ENCODE measurements around the gene MEIS3.
A peak's percentile ranks its signal among the peaks of the same experiment; 100 is the strongest.

Gene MEIS3

DNA sequence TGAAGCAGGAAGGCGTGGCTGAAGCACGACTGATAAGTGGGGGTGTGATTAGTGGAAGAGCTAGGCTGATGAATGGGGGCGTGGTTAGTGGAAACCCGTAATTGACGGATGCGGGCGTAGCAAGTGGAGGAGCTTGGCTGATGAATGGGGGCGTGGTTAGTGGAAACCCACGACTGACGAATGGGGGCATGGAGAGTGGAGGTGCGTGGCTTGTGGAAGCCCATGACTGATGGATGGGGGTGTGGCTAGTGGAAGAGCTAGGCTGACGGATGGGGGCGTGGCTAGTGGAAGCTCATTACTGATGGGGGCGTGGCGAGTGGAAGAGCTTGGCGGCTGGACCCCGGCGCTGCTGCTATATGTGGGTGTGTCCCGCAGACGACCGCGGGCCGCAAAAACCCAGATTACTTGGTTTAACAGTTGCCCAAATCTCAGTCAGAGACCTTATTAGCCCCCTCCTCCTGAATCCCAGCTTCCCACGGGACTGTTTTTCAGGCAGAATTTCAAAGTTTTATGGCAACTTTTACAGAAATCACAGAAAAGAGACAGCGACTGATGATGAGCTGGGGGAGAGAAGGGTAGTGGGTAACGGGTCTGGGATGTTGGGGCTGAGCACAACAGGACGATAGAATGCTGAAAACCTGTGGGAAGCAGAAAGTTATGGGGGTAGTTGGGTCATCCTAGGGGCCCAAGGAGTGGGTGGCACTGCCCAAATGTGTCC is 9.0 kb upstream of the MEIS3 start:
- Histone ChIP-seq H3K4me1 (ENCODE audit: insufficient read depth, poor library complexity, severe bottlenecking) (no peaks in the 10 kb centered on the region), H3K36me3 (ENCODE audit: low read depth) (no peaks in the 10 kb centered on the region), H3K4me3 (ENCODE audit: severe bottlenecking) (peak overlapping the region; percentile 1), H3K9me3 (ENCODE audit: severe bottlenecking) (no peaks in the 10 kb centered on the region), H3K27ac (ENCODE audit: poor library complexity, severe bottlenecking) (peak overlapping the region; percentile 29), H3K27me3 (ENCODE audit: insufficient read depth, poor library complexity, severe bottlenecking) (peaks cover 13% of the 10 kb centered on the region)
- ATAC-seq (ENCODE audit: low read depth) (peak; percentile 91), DNase-seq (ENCODE audit: low spot score) (peak; percentile 100)
- TF ChIP-seq, protein P1, sequence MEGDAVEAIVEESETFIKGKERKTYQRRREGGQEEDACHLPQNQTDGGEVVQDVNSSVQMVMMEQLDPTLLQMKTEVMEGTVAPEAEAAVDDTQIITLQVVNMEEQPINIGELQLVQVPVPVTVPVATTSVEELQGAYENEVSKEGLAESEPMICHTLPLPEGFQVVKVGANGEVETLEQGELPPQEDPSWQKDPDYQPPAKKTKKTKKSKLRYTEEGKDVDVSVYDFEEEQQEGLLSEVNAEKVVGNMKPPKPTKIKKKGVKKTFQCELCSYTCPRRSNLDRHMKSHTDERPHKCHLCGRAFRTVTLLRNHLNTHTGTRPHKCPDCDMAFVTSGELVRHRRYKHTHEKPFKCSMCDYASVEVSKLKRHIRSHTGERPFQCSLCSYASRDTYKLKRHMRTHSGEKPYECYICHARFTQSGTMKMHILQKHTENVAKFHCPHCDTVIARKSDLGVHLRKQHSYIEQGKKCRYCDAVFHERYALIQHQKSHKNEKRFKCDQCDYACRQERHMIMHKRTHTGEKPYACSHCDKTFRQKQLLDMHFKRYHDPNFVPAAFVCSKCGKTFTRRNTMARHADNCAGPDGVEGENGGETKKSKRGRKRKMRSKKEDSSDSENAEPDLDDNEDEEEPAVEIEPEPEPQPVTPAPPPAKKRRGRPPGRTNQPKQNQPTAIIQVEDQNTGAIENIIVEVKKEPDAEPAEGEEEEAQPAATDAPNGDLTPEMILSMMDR (IDR thresholded peaks at IDR 0.05; ENCODE audit: poor library complexity, severe bottlenecking), result no peak

DNA sequence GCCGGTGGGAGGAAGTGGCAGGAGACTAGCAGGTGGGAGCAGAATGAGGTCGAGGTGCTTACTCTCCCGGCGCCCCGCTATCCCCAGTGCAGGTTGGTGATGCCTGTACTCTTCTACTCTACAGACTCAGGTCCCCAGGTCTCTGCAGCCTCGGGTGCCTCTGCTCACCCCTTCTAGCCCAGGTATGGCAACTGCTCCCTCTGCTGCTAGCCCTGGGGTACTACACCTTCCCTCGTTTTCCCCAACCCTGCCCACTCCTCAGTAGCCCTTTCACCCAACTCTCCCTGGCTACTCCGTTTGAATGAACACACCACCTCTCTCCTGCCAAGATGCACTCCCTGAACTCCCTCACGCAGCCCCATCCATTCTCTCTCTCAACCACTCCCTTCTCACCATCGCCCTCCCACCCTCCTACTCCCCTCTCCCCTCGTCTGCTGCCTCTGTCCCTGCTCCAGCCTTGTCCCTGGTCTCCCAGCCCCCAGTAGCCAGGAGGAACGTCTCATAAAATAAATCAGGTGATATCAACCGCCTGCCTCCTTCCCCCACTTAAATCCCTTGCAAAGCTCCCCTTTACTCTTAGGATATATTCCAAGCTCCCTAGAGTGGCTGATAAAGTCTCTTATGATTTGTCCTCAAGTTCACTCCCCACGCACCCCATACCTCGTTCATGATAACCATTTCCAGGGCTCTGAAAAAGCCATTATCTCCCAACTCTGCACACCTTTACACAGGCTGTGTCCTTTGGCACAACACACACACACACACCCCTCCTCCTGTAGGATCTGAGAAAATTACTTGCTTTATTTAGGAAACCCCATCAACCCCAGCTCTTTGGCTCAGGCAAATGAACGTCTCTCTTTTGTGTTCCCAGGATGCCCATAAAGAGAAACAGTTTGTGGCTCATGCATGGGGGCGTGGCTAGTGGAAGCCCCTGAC is 8.2 kb upstream of the MEIS3 start:
- TF ChIP-seq, protein P1 (IDR thresholded peaks at IDR 0.05; ENCODE audit: poor library complexity, severe bottlenecking), result peak; percentile 85
- Histone ChIP-seq H3K4me1 (ENCODE audit: insufficient read depth, poor library complexity, severe bottlenecking) (no peaks in the 10 kb centered on the region), H3K9me3 (ENCODE audit: severe bottlenecking) (no peaks in the 10 kb centered on the region), H3K4me3 (ENCODE audit: severe bottlenecking) (peak overlapping the region; percentile 1), H3K36me3 (ENCODE audit: low read depth) (no peaks in the 10 kb centered on the region), H3K27me3 (ENCODE audit: insufficient read depth, poor library complexity, severe bottlenecking) (peaks cover 22% of the 10 kb centered on the region), H3K27ac (ENCODE audit: poor library complexity, severe bottlenecking) (peak overlapping the region; percentile 29)
- DNase-seq (ENCODE audit: low spot score) (no peak), ATAC-seq (ENCODE audit: low read depth) (peak; percentile 62)

GRCh38 chr19:47423203-47423882 is 4.0 kb upstream of the MEIS3 start:
- Histone ChIP-seq H3K4me1 (ENCODE audit: insufficient read depth, poor library complexity, severe bottlenecking) (no peaks in the 10 kb centered on the region), H3K4me3 (ENCODE audit: severe bottlenecking) (no peak overlapping the region), H3K9me3 (ENCODE audit: severe bottlenecking) (no peaks in the 10 kb centered on the region), H3K27ac (ENCODE audit: poor library complexity, severe bottlenecking) (no peak overlapping the region), H3K36me3 (ENCODE audit: low read depth) (no peaks in the 10 kb centered on the region), H3K27me3 (ENCODE audit: insufficient read depth, poor library complexity, severe bottlenecking) (peaks cover 53% of the 10 kb centered on the region)
- DNase-seq (ENCODE audit: low spot score), result no peak
- TF ChIP-seq, protein P1 (IDR thresholded peaks at IDR 0.05; ENCODE audit: poor library complexity, severe bottlenecking), result no peak
- no peak for ATAC-seq (ENCODE audit: low read depth)

GRCh38 chr19:47422417-47423163 is 3.3 kb upstream of the MEIS3 start:
- peaks cover 53% of the 10 kb centered on the region for H3K27me3 ChIP-seq (ENCODE audit: insufficient read depth, poor library complexity, severe bottlenecking)
- H3K9me3 ChIP-seq (ENCODE audit: severe bottlenecking), result no peaks in the 10 kb centered on the region
- no peaks in the 10 kb centered on the region for H3K36me3 ChIP-seq (ENCODE audit: low read depth)
- no peak overlapping the region for H3K4me3 ChIP-seq (ENCODE audit: severe bottlenecking)
- ATAC-seq (ENCODE audit: low read depth) (no peak), DNase-seq (ENCODE audit: low spot score) (no peak)
- no peak overlapping the region for H3K27ac ChIP-seq (ENCODE audit: poor library complexity, severe bottlenecking)
- TF ChIP-seq, protein P1 (IDR thresholded peaks at IDR 0.05; ENCODE audit: poor library complexity, severe bottlenecking), result no peak
- peaks cover 4% of the 10 kb centered on the region for H3K4me1 ChIP-seq (ENCODE audit: insufficient read depth, poor library complexity, severe bottlenecking)
